Measurements from ENCODE around the gene GALNS. TPM values are rescaled to one million over a fixed set of nuclear protein-coding genes. Genes with fewer than 3 reads are reported as not detected.

The GALNS gene, protein sequence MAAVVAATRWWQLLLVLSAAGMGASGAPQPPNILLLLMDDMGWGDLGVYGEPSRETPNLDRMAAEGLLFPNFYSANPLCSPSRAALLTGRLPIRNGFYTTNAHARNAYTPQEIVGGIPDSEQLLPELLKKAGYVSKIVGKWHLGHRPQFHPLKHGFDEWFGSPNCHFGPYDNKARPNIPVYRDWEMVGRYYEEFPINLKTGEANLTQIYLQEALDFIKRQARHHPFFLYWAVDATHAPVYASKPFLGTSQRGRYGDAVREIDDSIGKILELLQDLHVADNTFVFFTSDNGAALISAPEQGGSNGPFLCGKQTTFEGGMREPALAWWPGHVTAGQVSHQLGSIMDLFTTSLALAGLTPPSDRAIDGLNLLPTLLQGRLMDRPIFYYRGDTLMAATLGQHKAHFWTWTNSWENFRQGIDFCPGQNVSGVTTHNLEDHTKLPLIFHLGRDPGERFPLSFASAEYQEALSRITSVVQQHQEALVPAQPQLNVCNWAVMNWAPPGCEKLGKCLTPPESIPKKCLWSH
- total RNA-seq (4.8 TPM), polyA plus RNA-seq (23.9 TPM)
- long read RNA-seq, donor 1 = 0 reads
- long read RNA-seq, donor 2 = 0 reads
- long read RNA-seq, donor 3, partial matches to known transcripts = 0 of 3 reads
- long read RNA-seq, donor 3, other reads (novel, unspliced or antisense) = 0 of 3 reads
- long read RNA-seq, donor 4, partial matches to known transcripts = 0 of 1 reads
- long read RNA-seq, donor 4, other reads (novel, unspliced or antisense) = 0 of 1 reads
- long read RNA-seq, donor 5, transcript GALNS-201 (14 exons, 2,363 nt) = major isoform, 6 of 6 reads
- long read RNA-seq, donor 5, partial matches to known transcripts = 0 of 6 reads
- long read RNA-seq, donor 5, other reads (novel, unspliced or antisense) = 0 of 6 reads
- long read RNA-seq, donor 6, partial matches to known transcripts = 0 of 4 reads
- long read RNA-seq, donor 6, other reads (novel, unspliced or antisense) = 0 of 4 reads
- long read RNA-seq, donor 7, partial matches to known transcripts = 0 of 2 reads
- long read RNA-seq, donor 7, other reads (novel, unspliced or antisense) = 0 of 2 reads
- long read RNA-seq, donor 8, partial matches to known transcripts = 0 of 2 reads
- long read RNA-seq, donor 8, other reads (novel, unspliced or antisense) = 0 of 2 reads
- long read RNA-seq, donor 9, partial matches to known transcripts = 0 of 4 reads
- long read RNA-seq, donor 9, other reads (novel, unspliced or antisense) = 0 of 4 reads
- long read RNA-seq, donor 10, partial matches to known transcripts = 0 of 3 reads
- long read RNA-seq, donor 10, other reads (novel, unspliced or antisense) = 0 of 3 reads

DNA sequence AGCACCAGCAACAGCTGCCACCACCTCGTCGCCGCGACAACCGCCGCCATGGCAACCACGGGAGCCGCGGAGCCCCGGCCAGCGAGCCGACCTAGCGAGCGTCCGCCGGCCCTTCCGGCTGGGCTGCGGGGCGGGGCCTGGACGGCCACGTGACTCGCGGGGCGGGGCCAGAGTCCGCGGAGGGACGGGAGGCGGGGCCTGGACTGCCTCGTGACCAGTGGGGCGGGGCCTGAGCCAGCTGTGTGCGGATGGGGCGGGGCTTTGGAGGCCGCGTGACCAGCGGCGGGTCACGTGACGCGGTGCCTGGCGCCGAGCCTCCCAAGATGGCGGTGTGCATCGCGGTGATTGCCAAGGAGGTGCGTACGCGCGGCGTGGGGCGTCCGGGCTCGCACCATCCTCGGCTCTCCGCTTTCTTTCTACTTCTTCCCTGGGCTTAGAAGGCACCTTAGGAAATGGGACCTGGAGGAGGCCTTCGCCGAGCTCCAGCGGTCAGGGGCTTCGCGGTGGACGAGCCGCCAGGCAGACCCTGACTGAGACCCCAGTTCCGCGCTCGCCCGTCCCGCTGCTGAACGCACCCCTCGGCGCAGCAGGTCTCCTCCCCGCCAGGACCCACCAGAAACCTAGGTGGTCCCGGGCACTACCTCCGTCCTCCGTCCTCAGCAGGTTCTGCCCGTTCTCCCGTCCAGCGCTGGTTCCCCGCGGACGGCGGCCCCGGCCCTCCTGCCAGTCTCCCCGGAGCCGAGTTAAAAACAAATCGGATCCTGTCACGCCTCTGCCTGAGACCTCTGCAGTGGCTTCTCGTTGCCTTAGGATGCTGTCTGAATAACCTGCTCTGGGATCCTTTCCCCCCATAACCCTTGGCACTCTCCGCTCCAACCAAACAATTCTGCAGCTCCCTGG, at the start of gene GALNS, which contains the start of gene TRAPPC2L:
GALNS (minus strand) TSS at position 120 of the 900 bp plus-strand sequence; CDS start at position 50, 70 bp downstream.
TRAPPC2L (plus strand) TSS at position 300 of the 900 bp plus-strand sequence; CDS start at position 324, 24 bp downstream.
- Histone ChIP-seq H3K4me1 (ENCODE audit: control insufficient read depth in 2 of 2, insufficient read depth in 2 of 2, low read length in 2 of 2) (peaks cover 17 to 33% of the 10 kb centered on the region in 2 donors), H3K36me3 (ENCODE audit: control insufficient read depth in 2 of 2, insufficient read depth in 2 of 2, low read length in 1 of 2) (peaks cover 27 to 28% of the 10 kb centered on the region in 2 donors), H3K4me3 (ENCODE audit: low read length in 2 of 2) (peak within 1 kb of the TSS; percentile 94 to 98), H3K27ac (ENCODE audit: low read depth in 1 of 2, low read length in 1 of 2) (peak within 1 kb of the TSS in 1 of 2 donors; percentile 88), H3K27me3 (ENCODE audit: control insufficient read depth in 2 of 2, insufficient read depth in 1 of 2, low read length in 1 of 2) (no peaks in the 10 kb centered on the region), H3K9me3 (ENCODE audit: control insufficient read depth in 2 of 2, insufficient read depth in 1 of 2, low read length in 1 of 2) (peaks cover 0 to 3% of the 10 kb centered on the region in 2 donors)
- peak; percentile 72 to 97 (median 92) for DNase-seq (ENCODE audit: low read depth in 6 of 9, low spot score in 9 of 9)
- WGBS = under 1% methylated on average over 87 of the region's 87 CpGs

DNA sequence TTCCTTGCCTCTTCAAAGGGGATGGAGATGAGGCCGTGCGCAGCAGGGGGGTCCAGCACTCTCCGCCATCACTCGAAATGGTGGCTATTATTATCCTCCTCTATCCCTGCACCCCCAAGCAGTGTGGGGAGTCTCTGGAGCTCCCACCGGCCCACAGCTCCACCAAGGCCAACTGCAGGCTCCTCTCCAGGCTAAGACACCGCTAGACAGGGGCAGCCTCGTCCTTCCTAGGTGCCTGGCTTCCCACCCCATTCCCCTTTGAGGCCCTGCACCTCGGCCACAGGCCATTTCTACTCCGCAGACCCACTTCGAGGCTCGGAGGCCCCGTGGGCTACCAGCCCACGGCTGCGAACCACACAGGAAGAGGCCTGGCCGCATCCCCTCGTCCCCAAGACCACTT, 49.3 kb upstream of the GALNS start:
- no peak overlapping the region for H3K27ac ChIP-seq (ENCODE audit: low read depth in 1 of 2, low read length in 1 of 2)
- 92% methylated on average over 16 of the region's 16 CpGs for WGBS

DNA sequence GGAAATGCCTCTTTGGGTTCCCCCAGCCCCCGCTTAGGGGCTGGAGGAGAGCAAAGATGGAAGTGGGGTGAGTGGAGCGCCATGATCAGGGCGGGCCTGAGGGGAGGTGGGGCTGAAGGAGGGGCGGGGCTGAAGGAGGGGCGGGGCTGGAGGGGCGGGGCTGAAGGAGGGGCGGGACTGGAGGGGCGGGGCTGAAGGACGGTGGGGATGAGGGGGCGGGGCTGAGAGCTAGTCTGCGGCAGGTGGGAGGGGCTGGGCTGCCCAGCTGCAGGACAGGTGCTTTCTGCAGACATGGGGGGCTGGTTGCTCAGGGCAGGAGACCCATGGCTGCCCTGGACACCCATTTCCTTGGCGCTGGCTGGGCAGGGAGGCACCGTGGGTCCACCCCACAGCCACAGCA, 48.8 kb upstream of the GALNS start:
- DNase-seq (ENCODE audit: low read depth in 6 of 9, low spot score in 9 of 9) = no peak
- Histone ChIP-seq H3K36me3 (ENCODE audit: control insufficient read depth in 2 of 2, insufficient read depth in 2 of 2, low read length in 1 of 2) (peaks cover 73 to 81% of the 10 kb centered on the region in 2 donors), H3K9me3 (ENCODE audit: control insufficient read depth in 2 of 2, insufficient read depth in 1 of 2, low read length in 1 of 2) (peaks cover 0 to 4% of the 10 kb centered on the region in 2 donors), H3K4me1 (ENCODE audit: control insufficient read depth in 2 of 2, insufficient read depth in 2 of 2, low read length in 2 of 2) (peaks cover 0 to 18% of the 10 kb centered on the region in 2 donors), H3K27me3 (ENCODE audit: control insufficient read depth in 2 of 2, insufficient read depth in 1 of 2, low read length in 1 of 2) (no peaks in the 10 kb centered on the region), H3K4me3 (ENCODE audit: low read length in 2 of 2) (no peak overlapping the region), H3K27ac (ENCODE audit: low read depth in 1 of 2, low read length in 1 of 2) (no peak overlapping the region)
- 70% methylated on average over 13 of the region's 13 CpGs for WGBS

More for the DNA sequence above, 49.3 kb upstream of the GALNS start:
- Histone ChIP-seq H3K4me1 (ENCODE audit: control insufficient read depth in 2 of 2, insufficient read depth in 2 of 2, low read length in 2 of 2) (peaks cover 0 to 20% of the 10 kb centered on the region in 2 donors), H3K27me3 (ENCODE audit: control insufficient read depth in 2 of 2, insufficient read depth in 1 of 2, low read length in 1 of 2) (no peaks in the 10 kb centered on the region), H3K9me3 (ENCODE audit: control insufficient read depth in 2 of 2, insufficient read depth in 1 of 2, low read length in 1 of 2) (peaks cover 0 to 4% of the 10 kb centered on the region in 2 donors), H3K4me3 (ENCODE audit: low read length in 2 of 2) (no peak overlapping the region), H3K36me3 (ENCODE audit: control insufficient read depth in 2 of 2, insufficient read depth in 2 of 2, low read length in 1 of 2) (peaks cover 73 to 81% of the 10 kb centered on the region in 2 donors)
- no peak for DNase-seq (ENCODE audit: low read depth in 6 of 9, low spot score in 9 of 9)

DNA sequence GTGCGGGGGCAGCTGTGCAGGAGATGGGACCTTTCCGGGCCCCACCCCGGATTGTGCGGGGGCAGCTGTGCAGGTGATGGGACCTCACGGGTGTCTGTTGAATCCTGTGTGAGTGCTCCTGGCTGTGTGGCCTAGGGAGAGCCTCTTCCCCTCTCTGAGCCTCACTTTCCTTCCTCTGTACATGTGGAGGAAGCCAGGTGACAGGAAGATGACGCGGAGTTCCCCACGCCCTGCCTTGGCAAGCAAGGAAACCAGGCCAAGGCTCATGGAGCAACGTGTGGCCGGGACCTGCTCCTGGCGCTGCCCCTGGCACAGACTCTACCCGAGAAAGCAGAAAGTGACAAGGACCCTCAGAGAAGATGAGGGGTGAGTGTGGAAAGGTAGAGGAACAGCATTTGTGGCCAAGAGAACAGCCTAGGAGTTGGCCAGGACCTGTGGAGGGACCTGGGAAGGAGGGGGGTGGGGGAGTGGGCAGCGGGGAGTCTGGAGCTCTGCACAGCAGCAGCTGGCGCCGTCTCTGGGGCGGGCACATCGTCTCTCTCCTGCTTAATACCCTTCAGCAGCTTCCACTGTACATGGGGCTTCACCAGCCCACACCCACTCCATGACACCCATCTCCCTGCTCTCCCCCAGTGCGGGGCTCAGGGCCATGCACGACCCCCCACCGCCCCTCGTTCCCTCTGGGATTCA, 48.1 kb upstream of the GALNS start:
- H3K4me3 ChIP-seq (ENCODE audit: low read length in 2 of 2) = no peak overlapping the region
- H3K27ac ChIP-seq (ENCODE audit: low read depth in 1 of 2, low read length in 1 of 2) = no peak overlapping the region
- H3K27me3 ChIP-seq (ENCODE audit: control insufficient read depth in 2 of 2, insufficient read depth in 1 of 2, low read length in 1 of 2) = no peaks in the 10 kb centered on the region
- 96% methylated on average over 21 of the region's 21 CpGs for WGBS
- H3K36me3 ChIP-seq (ENCODE audit: control insufficient read depth in 2 of 2, insufficient read depth in 2 of 2, low read length in 1 of 2) = peaks cover 73 to 81% of the 10 kb centered on the region in 2 donors
- peaks cover 0 to 4% of the 10 kb centered on the region in 2 donors for H3K9me3 ChIP-seq (ENCODE audit: control insufficient read depth in 2 of 2, insufficient read depth in 1 of 2, low read length in 1 of 2)
- H3K4me1 ChIP-seq (ENCODE audit: control insufficient read depth in 2 of 2, insufficient read depth in 2 of 2, low read length in 2 of 2) = peaks cover 0 to 18% of the 10 kb centered on the region in 2 donors
- DNase-seq (ENCODE audit: low read depth in 6 of 9, low spot score in 9 of 9) = no peak

DNA sequence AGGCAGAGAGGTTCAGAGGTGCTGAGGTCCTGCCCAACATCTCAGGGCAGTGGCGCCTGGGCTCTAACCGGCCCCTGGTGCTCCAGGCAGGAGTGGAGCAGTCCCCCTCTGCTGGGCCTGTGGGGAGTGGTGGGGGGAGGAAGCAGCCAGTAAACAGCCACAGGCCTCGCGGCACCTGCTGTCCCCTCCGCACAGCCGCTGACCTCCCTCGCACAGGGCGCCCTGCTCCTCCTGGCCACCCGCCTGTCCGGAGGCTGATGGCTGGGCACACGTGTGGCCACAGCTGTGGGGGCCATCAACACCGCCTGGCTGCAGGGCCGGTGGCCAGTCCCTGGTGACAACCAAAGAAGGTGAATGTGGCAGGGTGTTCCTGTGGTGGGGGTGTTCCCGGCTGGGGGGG, 46.5 kb upstream of the GALNS start:
- no peaks in the 10 kb centered on the region for H3K27me3 ChIP-seq (ENCODE audit: control insufficient read depth in 2 of 2, insufficient read depth in 1 of 2, low read length in 1 of 2)
- H3K9me3 ChIP-seq (ENCODE audit: control insufficient read depth in 2 of 2, insufficient read depth in 1 of 2, low read length in 1 of 2) = peaks cover 0 to 4% of the 10 kb centered on the region in 2 donors
- no peak overlapping the region for H3K4me3 ChIP-seq (ENCODE audit: low read length in 2 of 2)
- H3K4me1 ChIP-seq (ENCODE audit: control insufficient read depth in 2 of 2, insufficient read depth in 2 of 2, low read length in 2 of 2) = peaks cover 0 to 14% of the 10 kb centered on the region in 2 donors
- H3K36me3 ChIP-seq (ENCODE audit: control insufficient read depth in 2 of 2, insufficient read depth in 2 of 2, low read length in 1 of 2) = peaks cover 74 to 81% of the 10 kb centered on the region in 2 donors
- DNase-seq (ENCODE audit: low read depth in 6 of 9, low spot score in 9 of 9) = no peak
- WGBS = 94% methylated on average over 14 of the region's 14 CpGs
- no peak overlapping the region for H3K27ac ChIP-seq (ENCODE audit: low read depth in 1 of 2, low read length in 1 of 2)

DNA sequence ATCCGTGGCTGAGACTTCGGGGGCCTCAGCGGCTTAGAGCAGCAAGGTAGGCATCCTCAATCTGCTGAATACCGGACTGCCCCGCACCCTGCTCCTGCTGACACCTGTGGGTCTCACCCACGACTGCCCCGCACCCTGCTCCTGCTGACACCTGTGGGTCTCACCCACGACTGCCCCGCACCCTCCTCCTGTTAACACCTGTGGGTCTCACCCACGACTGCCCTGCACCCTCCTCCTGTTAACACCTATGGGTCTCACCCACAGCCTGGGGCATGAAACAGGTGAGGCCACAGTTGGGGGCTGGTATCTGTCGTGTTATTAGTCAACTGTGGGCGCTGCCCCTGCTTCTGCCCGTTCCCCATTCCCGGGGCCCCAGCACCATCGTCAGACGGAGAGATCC, 46.0 kb upstream of the GALNS start:
- no peak overlapping the region for H3K27ac ChIP-seq (ENCODE audit: low read depth in 1 of 2, low read length in 1 of 2)
- peaks cover 0 to 13% of the 10 kb centered on the region in 2 donors for H3K4me1 ChIP-seq (ENCODE audit: control insufficient read depth in 2 of 2, insufficient read depth in 2 of 2, low read length in 2 of 2)
- no peak for DNase-seq (ENCODE audit: low read depth in 6 of 9, low spot score in 9 of 9)
- no peak overlapping the region for H3K4me3 ChIP-seq (ENCODE audit: low read length in 2 of 2)
- H3K36me3 ChIP-seq (ENCODE audit: control insufficient read depth in 2 of 2, insufficient read depth in 2 of 2, low read length in 1 of 2) = peaks cover 79 to 82% of the 10 kb centered on the region in 2 donors
- WGBS = 93% methylated on average over 16 of the region's 16 CpGs
- H3K27me3 ChIP-seq (ENCODE audit: control insufficient read depth in 2 of 2, insufficient read depth in 1 of 2, low read length in 1 of 2) = no peaks in the 10 kb centered on the region
- H3K9me3 ChIP-seq (ENCODE audit: control insufficient read depth in 2 of 2, insufficient read depth in 1 of 2, low read length in 1 of 2) = peaks cover 0 to 4% of the 10 kb centered on the region in 2 donors

DNA sequence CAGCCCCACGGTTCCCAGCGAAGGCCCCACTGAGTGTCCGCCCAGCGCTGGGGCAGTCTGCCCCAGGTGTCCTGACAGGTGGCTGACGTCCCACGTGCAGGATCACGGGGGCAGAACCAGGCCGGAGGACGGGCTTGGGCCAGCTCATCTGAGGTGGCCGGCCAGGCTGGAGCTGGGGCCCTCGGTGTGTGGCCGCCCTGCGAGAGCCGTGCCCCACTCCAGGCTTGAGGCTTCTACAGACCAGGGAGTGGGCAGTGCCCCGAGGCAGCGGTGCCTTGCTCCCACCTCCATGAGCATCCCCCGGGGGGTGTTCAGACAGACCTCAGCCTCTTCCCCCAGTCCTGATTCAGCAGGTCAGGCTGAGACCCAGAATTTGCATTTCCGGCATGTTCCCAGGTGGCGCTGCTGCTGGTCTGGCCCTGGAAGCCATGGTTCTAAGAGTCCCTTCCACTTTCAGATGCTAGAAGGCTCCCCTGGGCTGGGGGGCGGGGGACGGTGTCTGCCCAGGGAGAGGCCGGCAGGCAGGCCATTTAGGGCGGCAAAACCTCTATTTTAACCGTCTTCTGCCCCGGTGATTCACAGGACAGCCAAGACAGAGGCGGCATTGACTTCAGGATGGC, 45.1 kb upstream of the GALNS start:
- 94% methylated on average over 26 of the region's 26 CpGs for WGBS
- Histone ChIP-seq H3K27me3 (ENCODE audit: control insufficient read depth in 2 of 2, insufficient read depth in 1 of 2, low read length in 1 of 2) (no peaks in the 10 kb centered on the region), H3K36me3 (ENCODE audit: control insufficient read depth in 2 of 2, insufficient read depth in 2 of 2, low read length in 1 of 2) (peaks cover 84 to 88% of the 10 kb centered on the region in 2 donors), H3K9me3 (ENCODE audit: control insufficient read depth in 2 of 2, insufficient read depth in 1 of 2, low read length in 1 of 2) (peaks cover 0 to 4% of the 10 kb centered on the region in 2 donors), H3K4me3 (ENCODE audit: low read length in 2 of 2) (no peak overlapping the region), H3K27ac (ENCODE audit: low read depth in 1 of 2, low read length in 1 of 2) (no peak overlapping the region), H3K4me1 (ENCODE audit: control insufficient read depth in 2 of 2, insufficient read depth in 2 of 2, low read length in 2 of 2) (peaks cover 0 to 9% of the 10 kb centered on the region in 2 donors)
- DNase-seq (ENCODE audit: low read depth in 6 of 9, low spot score in 9 of 9) = no peak
